ENCODE results near the gene MCC.

MCC gene

DNA sequence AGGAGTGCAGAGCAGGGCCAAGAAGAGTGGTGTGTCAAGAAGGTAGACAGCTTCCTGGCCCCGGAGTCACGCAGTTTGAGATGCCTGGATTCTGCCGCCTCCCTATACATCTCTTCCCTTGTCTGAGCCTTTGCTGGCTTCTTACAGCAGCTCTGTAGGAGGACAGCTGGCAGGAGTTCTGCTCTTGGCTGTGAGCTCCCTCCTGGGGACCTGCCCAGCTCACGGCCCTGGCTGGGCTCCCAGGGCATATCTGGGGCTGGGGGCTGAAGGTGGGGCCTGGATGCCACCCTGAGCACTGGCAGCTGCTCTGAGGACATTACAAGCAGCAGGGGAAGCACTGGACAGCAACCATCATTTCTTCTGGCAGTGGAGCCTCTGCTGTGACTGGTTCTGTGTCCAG, 52.7 kb downstream of the MCC start:
- POLR2A ChIA-PET, result no interaction called here
- H3K4me1 ChIP-seq (ENCODE audit: control insufficient read depth, insufficient read depth, low read length), result no peaks in the 10 kb centered on the region
- no peak for TF ChIP-seq ZNF510 (tag by site-specific recombination; IDR thresholded peaks at IDR 0.05; ENCODE audit: insufficient replicate concordance)
- no peak for TF ChIP-seq ZNF324 (tag by site-specific recombination; IDR thresholded peaks at IDR 0.05)
- TF ChIP-seq ZNF623 (tag by site-specific recombination; IDR thresholded peaks at IDR 0.05), result no peak
- TF ChIP-seq ZIC2 (tag by site-specific recombination; IDR thresholded peaks at IDR 0.05), result no peak
- no peak for TF ChIP-seq PATZ1 (tag by site-specific recombination; IDR thresholded peaks at IDR 0.05)
- TF ChIP-seq ZNF707 (tag by site-specific recombination; IDR thresholded peaks at IDR 0.05), result no peak
- TF ChIP-seq RBAK (tag by site-specific recombination; IDR thresholded peaks at IDR 0.05), result no peak
- no peak for TF ChIP-seq HOXC10 (CRISPR knock-in tag; IDR thresholded peaks at IDR 0.05)
- no peak for TF ChIP-seq ZNF501 (tag by site-specific recombination; IDR thresholded peaks at IDR 0.05)
- no peak for TF ChIP-seq ZBTB48 (tag by site-specific recombination; IDR thresholded peaks at IDR 0.05)
- no peak for TF ChIP-seq ZNF140 (tag by site-specific recombination; IDR thresholded peaks at IDR 0.05)
- no peak for TF ChIP-seq ZFHX2 (tag by site-specific recombination; conservative IDR thresholded peaks at IDR 0.05)
- no peak for TF ChIP-seq HOXA7 (CRISPR knock-in tag; IDR thresholded peaks at IDR 0.05; ENCODE audit: borderline replicate concordance)
- TF ChIP-seq MEIS1 (CRISPR knock-in tag; IDR thresholded peaks at IDR 0.05; ENCODE audit: borderline replicate concordance), result no peak
- TF ChIP-seq ZSCAN16 (tag by site-specific recombination; IDR thresholded peaks at IDR 0.05), result no peak
- no peak for TF ChIP-seq ZBTB17 (tag by site-specific recombination; IDR thresholded peaks at IDR 0.05)
- no peak for TF ChIP-seq ZNF341 (tag by site-specific recombination; IDR thresholded peaks at IDR 0.05; ENCODE audit: low read depth)
- CTCF ChIA-PET, result no interaction called here
- no peak overlapping the region for H3K27ac ChIP-seq (ENCODE audit: extremely low read depth, low read depth, low read length)
- no peak overlapping the region for H3K4me3 ChIP-seq (ENCODE audit: low read depth, low read length)
- no peaks in the 10 kb centered on the region for H3K36me3 ChIP-seq (ENCODE audit: control insufficient read depth in 2 of 2, insufficient read depth in 1 of 2, low read length in 2 of 2)
- H3K9me3 ChIP-seq (ENCODE audit: control insufficient read depth, insufficient read depth, low read depth, low read length), result no peaks in the 10 kb centered on the region

DNA sequence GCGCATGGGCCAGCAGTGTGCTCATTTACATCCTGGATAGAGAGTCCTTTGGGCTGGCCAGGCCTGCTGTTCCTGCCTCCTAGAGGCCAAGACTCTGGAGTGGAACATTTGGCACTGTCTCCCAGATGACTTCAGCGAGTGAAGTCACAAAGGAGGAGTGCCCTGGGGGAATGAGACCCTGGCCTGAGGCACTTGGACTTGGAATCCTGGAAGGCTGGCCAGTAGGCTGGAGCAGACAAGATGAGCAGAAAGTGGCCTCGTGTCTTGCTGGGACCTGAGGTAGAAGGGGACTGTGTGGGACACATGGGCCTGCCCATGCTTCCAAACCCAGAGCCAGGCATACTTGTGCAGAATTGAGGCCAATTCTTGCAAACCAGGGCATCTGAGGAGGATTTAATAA, 53.4 kb downstream of the MCC start, which contains the start of gene TSSK1B:
Gene TSSK1B (minus strand): TSS at position 101 of the 400 bp plus-strand sequence. CDS start 150 bp downstream, outside the sequence.
- no peak within 1 kb of the TSS for H3K4me3 ChIP-seq (ENCODE audit: low read depth, low read length)
- TF ChIP-seq ZNF391 (tag by site-specific recombination; IDR thresholded peaks at IDR 0.05; ENCODE audit: borderline replicate concordance, low read depth) (no peak), ZNF239 (tag by site-specific recombination; IDR thresholded peaks at IDR 0.05) (no peak), ZNF785 (tag by site-specific recombination; IDR thresholded peaks at IDR 0.05) (no peak), ZNF707 (tag by site-specific recombination; IDR thresholded peaks at IDR 0.05) (no peak), ZNF585B (tag by site-specific recombination; IDR thresholded peaks at IDR 0.05) (no peak), ZNF114 (tag by site-specific recombination; IDR thresholded peaks at IDR 0.05) (no peak), ZNF549 (tag by site-specific recombination; IDR thresholded peaks at IDR 0.05) (no peak), ZNF433 (tag by site-specific recombination; IDR thresholded peaks at IDR 0.05; ENCODE audit: low read depth) (no peak), ZSCAN23 (tag by site-specific recombination; IDR thresholded peaks at IDR 0.05) (no peak), ZNF10 (tag by site-specific recombination; IDR thresholded peaks at IDR 0.05) (no peak), ZNF112 (tag by site-specific recombination; IDR thresholded peaks at IDR 0.05) (no peak), ZNF558 (tag by site-specific recombination; IDR thresholded peaks at IDR 0.05) (no peak), ZNF777 (tag by site-specific recombination; IDR thresholded peaks at IDR 0.05; ENCODE audit: borderline replicate concordance) (no peak)
- TF ChIP-seq, protein P1, sequence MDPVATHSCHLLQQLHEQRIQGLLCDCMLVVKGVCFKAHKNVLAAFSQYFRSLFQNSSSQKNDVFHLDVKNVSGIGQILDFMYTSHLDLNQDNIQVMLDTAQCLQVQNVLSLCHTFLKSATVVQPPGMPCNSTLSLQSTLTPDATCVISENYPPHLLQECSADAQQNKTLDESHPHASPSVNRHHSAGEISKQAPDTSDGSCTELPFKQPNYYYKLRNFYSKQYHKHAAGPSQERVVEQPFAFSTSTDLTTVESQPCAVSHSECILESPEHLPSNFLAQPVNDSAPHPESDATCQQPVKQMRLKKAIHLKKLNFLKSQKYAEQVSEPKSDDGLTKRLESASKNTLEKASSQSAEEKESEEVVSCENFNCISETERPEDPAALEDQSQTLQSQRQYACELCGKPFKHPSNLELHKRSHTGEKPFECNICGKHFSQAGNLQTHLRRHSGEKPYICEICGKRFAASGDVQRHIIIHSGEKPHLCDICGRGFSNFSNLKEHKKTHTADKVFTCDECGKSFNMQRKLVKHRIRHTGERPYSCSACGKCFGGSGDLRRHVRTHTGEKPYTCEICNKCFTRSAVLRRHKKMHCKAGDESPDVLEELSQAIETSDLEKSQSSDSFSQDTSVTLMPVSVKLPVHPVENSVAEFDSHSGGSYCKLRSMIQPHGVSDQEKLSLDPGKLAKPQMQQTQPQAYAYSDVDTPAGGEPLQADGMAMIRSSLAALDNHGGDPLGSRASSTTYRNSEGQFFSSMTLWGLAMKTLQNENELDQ (tag by site-specific recombination; IDR thresholded peaks at IDR 0.05; ENCODE audit: low read depth), result no peak
- H3K27ac ChIP-seq (ENCODE audit: extremely low read depth, low read depth, low read length), result no peak within 1 kb of the TSS
- no peaks in the 10 kb centered on the region for H3K9me3 ChIP-seq (ENCODE audit: control insufficient read depth, insufficient read depth, low read depth, low read length)
- no peaks in the 10 kb centered on the region for H3K36me3 ChIP-seq (ENCODE audit: control insufficient read depth in 2 of 2, insufficient read depth in 1 of 2, low read length in 2 of 2)
- no peaks in the 10 kb centered on the region for H3K4me1 ChIP-seq (ENCODE audit: control insufficient read depth, insufficient read depth, low read length)
- ChIA-PET POLR2A (no interaction called here), CTCF (no interaction called here)
